Activated CD4-positive, alpha-beta T cell treated with anti-CD3 and anti-CD28 coated beads for 24 hours (primary cell): ENCODE results near the gene MMAB.

Experiments used
- DNase-seq, 2 donors: peaks; one replicate each; pipeline ENCODE4 v3.0.0-alpha.2; 2020; ENCODE audit warnings: low read depth in 2 of 2

The MMAB gene

GRCh38 chr12:109540526-109541412 is 32.5 kb downstream of the MMAB start:
- DNase-seq, result no peak

GRCh38 chr12:109539508-109539907 is 33.8 kb downstream of the MMAB start:
- no peak for DNase-seq

DNA sequence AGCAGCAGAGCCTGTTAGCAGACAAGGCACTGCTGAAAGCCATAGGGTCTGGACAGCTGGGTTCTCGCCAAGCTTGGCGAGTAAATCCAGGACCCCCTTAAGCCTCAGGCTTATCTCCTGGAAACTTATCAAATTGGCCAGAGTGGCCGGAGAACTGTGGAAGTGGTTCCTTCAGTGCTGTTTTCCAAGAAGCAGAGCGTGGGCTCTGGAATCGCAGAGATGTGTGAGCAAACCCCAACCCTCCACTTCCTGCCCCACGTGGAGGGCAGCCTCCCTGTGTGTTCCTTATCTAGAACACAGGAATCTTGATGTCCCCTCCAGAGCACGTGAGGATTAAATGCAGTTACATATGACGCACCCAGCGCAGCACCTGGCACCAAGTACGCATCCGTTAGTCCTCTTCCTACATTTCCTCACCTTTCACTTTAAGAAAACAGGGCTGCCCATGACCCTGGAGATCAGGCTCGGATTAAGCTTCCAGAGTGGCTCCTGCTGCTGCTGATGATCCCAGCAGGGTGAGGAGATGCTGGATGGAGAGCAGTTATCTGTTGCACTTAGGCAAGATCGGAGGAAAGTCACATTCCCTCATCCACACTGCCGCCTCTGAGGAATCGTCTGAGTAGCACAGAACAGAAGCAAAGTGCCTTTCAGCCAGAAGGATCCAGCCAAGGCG is 35.0 kb downstream of the MMAB start:
- no peak for DNase-seq

DNA sequence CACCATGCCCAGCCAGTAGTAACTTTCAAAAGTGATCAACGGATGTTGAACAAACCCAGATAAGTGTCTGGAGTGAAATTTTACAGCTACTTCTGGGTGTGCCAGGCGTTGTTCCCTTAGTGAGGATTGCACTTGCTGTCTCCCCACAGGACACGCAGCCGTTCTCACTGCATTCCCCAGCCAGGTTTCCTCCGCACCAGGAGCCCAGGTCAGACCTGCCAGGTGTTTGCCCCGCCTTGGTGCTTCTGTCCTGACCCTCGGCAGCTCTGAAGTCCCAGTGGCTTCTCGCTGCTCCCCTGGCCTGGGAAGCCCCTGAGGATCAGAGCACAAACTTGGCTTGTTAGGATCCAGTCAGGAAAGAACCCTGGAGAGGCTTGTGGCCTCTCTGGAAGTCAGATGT is 36.2 kb downstream of the MMAB start:
- DNase-seq, result no peak

DNA sequence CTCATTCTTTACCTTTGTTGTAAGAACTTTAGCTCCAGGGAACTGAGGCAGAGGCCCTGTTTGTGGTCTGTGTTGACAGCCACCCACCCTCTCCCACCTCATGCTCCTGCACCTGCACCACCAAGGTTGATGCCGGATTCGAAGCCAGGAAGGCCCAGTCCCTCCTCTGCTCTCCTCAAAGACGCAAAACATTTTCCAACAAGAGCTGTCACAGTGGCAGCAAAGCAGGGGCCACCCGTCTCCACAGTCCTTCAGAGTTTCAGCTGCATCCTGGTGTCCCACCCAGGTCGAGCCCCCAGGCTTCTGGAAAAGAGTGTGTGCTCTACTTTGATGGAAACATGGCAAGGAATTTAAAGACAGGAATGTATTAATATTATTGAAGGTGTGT is 37.4 kb downstream of the MMAB start:
- no peak for DNase-seq

DNA sequence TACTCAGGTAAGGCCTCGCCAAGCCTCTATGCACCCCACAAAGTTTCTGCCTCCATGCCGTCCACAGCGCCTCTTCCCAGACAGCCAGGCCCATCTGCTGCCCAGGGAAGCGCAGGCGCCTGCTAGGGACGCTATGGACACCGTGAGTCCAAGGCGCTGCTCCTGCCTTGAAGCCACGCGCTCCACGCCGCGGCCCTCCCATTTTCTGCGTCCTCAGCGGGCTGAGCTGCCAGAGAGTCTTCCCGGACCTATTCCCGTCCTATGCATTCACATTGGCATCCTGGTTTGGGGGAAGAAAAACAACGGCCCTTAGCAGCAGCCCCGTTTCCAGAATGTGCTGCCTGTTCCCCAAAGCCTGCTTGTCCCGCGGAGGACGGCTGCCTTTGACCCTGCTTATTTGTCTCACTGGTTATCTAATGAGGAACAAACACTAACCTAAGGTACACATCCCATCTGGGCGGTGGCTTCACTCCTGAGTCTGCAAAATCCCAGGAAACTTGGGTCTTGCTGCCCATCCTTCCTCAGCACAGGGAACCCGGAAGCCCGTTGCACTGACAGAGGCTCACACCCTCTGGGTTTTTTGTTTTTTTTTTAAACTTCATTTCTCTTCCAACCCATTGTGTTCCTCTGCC is 38.0 kb downstream of the MMAB start:
- DNase-seq, result no peak

- no peak for DNase-seq
Measured at GRCh38 chr12:109534456-109534855, 38.8 kb downstream of the MMAB start.

GRCh38 chr12:109533487-109533740 is 39.9 kb downstream of the MMAB start:
- DNase-seq, result no peak

DNA sequence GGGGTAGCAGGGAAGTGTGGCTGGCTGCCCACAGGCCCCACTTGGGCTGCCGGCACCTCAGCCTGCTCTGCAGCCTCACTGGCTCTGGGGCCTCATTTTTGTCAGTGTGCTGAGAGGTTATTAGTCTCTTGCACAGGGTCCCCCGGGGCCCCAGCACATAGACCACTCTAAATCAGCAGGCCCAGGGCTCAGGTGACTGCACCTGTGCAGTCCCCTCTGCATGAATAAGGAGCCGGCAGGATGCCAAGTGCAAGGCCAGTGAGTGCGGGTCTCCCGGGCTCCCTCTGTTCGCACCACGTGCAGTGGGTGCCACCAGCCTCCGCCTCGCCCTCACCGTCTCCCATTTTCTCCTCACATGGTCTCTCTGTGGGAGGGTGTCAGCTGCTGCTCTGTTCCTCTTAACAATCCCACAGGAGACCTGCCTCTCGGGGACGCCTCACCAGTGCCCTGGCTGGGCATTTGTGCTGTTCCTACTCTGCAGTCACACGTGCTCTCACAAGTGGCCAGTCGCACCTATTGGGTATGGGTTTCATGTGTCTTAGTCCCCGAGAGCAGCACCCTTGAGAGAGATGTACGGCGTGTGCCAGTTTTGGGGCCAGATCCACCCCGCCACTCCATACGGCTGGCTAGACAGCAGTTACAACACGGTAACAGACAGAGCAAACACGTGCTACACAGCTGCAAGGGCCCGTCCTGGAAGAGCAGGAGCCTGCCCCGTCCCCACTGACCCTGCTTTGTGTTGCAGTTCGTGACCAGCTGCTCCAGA is 40.4 kb downstream of the MMAB start:
- DNase-seq, result no peak

GRCh38 chr12:109531411-109531810 is 41.9 kb downstream of the MMAB start:
- DNase-seq, result no peak

GRCh38 chr12:109529691-109530640 is 43.3 kb downstream of the MMAB start:
- DNase-seq, result no peak

DNA sequence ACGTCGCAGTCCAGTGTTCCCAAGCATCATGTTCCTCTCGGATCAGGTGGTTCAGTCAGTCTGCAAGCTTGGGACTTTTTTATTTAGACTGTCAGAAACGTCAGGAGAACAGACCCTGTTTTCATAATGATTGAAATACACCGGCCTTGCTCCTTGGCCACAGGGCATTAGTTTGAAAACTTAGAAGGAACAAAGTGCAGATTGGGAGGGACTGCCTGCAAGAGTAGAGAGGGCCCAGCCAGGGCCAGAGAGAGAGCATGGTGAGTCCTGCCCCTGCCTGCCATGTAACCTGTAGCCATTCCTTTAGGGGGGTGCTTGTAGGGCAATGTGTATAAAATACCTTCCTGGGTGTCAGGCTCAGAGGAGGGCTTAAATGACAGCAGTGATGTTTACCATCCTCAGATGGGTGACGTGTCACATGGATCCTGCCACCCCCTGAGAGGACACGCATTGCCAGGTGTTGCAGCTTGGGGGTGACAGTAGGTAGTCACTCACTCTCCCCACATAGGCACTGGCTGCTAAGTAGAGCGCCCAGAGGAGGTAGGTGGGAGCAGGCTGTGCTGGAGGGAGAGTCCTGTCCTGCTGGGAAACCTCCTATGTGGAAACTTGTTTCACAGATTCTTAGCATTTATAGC is 45.7 kb downstream of the MMAB start:
- DNase-seq, result no peak

- no peak for DNase-seq
Measured at GRCh38 chr12:109525279-109525585, 48.1 kb downstream of the MMAB start.

GRCh38 chr12:109524466-109525278 is 48.6 kb downstream of the MMAB start:
- DNase-seq, result no peak

GRCh38 chr12:109523504-109523903 is 49.8 kb downstream of the MMAB start:
- no peak for DNase-seq

GRCh38 chr12:109523071-109523470 is 50.2 kb downstream of the MMAB start:
- DNase-seq, result no peak

DNA sequence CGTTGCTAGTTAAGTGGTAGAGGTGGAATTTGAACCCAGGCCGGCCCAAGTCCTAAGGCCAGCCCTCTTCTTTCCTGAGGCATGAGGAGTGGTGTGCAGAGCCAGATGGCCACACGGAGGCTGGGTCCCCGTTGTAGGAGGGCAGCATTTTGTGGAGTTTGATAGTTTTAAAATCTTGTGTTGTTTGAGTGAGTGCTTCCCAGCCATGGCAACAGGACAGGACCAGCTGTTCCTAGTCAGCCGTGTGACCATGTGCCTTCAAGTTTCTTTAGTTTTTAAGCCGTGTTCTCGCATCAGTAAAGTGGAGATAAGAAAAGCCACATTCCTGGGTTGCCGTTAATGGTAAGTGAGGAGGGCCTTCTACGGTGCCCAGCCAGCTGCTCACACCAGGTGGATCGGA is 51.5 kb downstream of the MMAB start:
- DNase-seq, result no peak

- no peak for DNase-seq
Measured at GRCh38 chr12:109519787-109520186, 53.5 kb downstream of the MMAB start.

- DNase-seq, result peak; percentile 25 to 33
Measured at GRCh38 chr12:109518820-109519665, 54.3 kb downstream of the MMAB start.
